ENCODE data around the gene EXOSC5. TPM values are rescaled to one million over a fixed set of nuclear protein-coding genes. Genes with fewer than 3 reads are reported as not detected.

EXOSC5 gene
- total and polyA plus RNA-seq, 8 donors: 10.7 to 33.7 (median 14.5) TPM

- DNase-seq (peak in 2 of 6 donors; percentile 67 to 74), ATAC-seq (peak in 1 of 4 donors; percentile 7), FAIRE-seq (no peak)
- WGBS, 2 donors: 87 to 89% methylated on average over 33 to 36 of the region's 36 CpGs
- Histone ChIP-seq H3K36me3 (peaks cover 0 to 39% (median 21%) of the 10 kb centered on the region in 3 donors), H3K4me3 (peak overlapping the region in 2 of 4 donors; percentile 29 to 40), H3K4me1 (no peaks in the 10 kb centered on the region), H3K27me3 (no peaks in the 10 kb centered on the region), H3K27ac (peak overlapping the region in 3 of 4 donors; percentile 47 to 83 (median 74)), H3K9me3 (no peaks in the 10 kb centered on the region)
- intact Hi-C loops (cut with DNase I): no loop called here
- TF ChIP-seq CTCF (IDR thresholded peaks at IDR 0.05): no peak
Observed at GRCh38 chr19:41426116-41426841, 29.1 kb upstream of the EXOSC5 start.

DNA sequence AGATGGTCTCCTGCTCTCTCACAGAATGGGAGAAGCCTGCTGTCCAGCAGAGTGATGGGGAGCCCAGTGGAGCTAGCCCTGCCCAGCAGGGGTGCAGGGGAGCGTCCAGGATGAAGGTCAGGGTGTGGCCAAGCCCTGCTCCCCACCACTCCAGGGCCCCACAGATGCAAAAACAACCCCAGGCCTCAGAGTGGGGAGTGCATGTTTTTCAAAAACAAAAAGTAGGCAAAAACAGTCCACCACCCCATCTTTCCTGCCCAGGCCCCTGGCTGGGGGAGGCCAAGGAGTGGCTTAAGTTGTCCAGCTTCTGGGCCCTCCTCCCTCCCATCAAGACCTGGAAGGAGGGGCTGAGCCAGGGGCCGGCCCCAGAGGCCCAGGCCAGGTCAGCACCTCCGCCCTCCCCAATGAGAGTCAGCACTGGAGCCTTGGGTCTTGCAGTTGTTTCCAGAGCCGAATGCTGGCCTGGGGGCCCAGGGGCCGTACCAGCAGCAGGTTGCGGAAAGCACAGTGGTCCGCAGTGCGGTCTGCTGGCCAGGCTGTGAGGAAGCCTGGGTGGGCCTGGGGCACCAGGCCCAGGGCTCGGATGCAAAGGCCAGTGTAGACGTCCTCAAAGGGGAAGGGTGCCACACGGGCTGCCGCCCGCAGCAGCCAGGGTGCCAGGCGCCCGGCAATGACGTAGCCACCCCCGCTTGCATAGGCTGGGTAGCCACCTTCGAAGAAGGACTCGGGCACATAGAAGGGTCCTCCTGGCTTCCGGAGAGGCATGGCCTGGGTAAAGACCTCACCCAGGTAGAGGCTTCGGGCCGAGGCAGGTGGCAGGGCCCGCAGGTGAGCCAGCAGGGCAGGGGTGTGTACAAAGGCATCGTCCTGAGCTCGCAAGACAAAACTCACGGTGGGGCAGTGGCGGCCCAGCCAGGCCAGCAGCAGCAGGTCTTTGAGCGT, 28.3 kb upstream of the EXOSC5 start:
- DNase-seq: peak in 1 of 6 donors; percentile 36
- Histone ChIP-seq H3K27me3 (no peaks in the 10 kb centered on the region), H3K4me1 (no peaks in the 10 kb centered on the region), H3K4me3 (no peak overlapping the region), H3K36me3 (peaks cover 0 to 43% (median 25%) of the 10 kb centered on the region in 3 donors), H3K9me3 (no peaks in the 10 kb centered on the region), H3K27ac (no peak overlapping the region)
- TF ChIP-seq CTCF (IDR thresholded peaks at IDR 0.05): no peak
- no peak for ATAC-seq
- 94% methylated on average over 28 of the region's 28 CpGs for WGBS, 2 donors
- no peak for FAIRE-seq
- intact Hi-C loops (cut with DNase I): no loop called here

- WGBS, 2 donors: 87 to 92% methylated on average over 21 of the region's 21 CpGs
Observed at GRCh38 chr19:41424335-41425173, 27.4 kb upstream of the EXOSC5 start.

GRCh38 chr19:41422955-41423354, 25.8 kb upstream of the EXOSC5 start:
- intact Hi-C loops (cut with DNase I): no loop called here
- no peak overlapping the region for H3K27ac ChIP-seq

More at GRCh38 chr19:41424335-41425173, 27.4 kb upstream of the EXOSC5 start:
- TF ChIP-seq CTCF (IDR thresholded peaks at IDR 0.05): no peak
- Histone ChIP-seq H3K27ac (no peak overlapping the region), H3K4me3 (no peak overlapping the region), H3K9me3 (no peaks in the 10 kb centered on the region), H3K4me1 (no peaks in the 10 kb centered on the region), H3K36me3 (peaks cover 4 to 52% (median 34%) of the 10 kb centered on the region in 3 donors), H3K27me3 (no peaks in the 10 kb centered on the region)
- ATAC-seq (no peak), DNase-seq (peak in 1 of 6 donors; percentile 63), FAIRE-seq (no peak)
- intact Hi-C loops (cut with DNase I): no loop called here

More at GRCh38 chr19:41422955-41423354, 25.8 kb upstream of the EXOSC5 start:
- no peaks in the 10 kb centered on the region for H3K4me1 ChIP-seq
- DNase-seq (peak in 1 of 6 donors; percentile 58), FAIRE-seq (no peak), ATAC-seq (no peak)
- H3K36me3 ChIP-seq: peaks cover 4 to 63% (median 40%) of the 10 kb centered on the region in 3 donors
- H3K27me3 ChIP-seq: no peaks in the 10 kb centered on the region
- no peak for TF ChIP-seq CTCF (IDR thresholded peaks at IDR 0.05)
- H3K4me3 ChIP-seq: no peak overlapping the region
- no peaks in the 10 kb centered on the region for H3K9me3 ChIP-seq
- WGBS, 2 donors: 96% methylated on average over 12 of the region's 12 CpGs

Data from pancreas (tissue), 10 donors.